ENCODE results near the gene ACP7. TPM values are rescaled to one million over a fixed set of nuclear protein-coding genes. Genes with fewer than 3 reads are reported as not detected.

The ACP7 gene
- total and polyA plus RNA-seq, 9 of the 15 experiments (the other 6 are each of a cell fraction or from before 2014, with no cell fraction given), result not detected

DNA sequence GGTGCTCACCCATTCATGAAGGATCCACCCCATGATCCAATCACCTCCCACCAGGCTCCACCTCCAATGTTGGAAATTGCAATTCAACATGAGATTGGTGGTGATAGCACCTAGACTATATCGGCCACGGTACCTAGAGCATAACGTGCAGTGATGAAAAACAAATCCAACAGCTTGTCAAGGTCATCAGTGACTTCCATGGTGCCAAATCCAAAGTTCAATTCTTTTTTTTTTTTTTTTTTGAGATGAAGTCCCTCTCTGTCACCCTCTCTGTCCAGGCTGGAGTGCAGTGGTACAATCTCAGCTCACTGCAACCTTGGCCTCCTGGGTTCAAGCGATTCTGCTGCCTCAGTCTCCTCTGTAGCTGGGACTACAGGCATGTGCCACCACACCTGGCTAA lies 17.1 kb upstream of the ACP7 start:
- BruUV-seq (replicated peaks), result no TSS peak

More for the DNA sequence above, 17.1 kb upstream of the ACP7 start:
- no peak overlapping the region for H3K4me3 ChIP-seq
- no peak overlapping the region for H2AFZ ChIP-seq (ENCODE audit: low read depth, low read length)
- TF ChIP-seq NFXL1 (CRISPR knock-in tag; IDR thresholded peaks at IDR 0.05) (no peak), ZNF830 (CRISPR knock-in tag; IDR thresholded peaks at IDR 0.05) (no peak), MBD2 (IDR thresholded peaks at IDR 0.05; ENCODE audit: borderline replicate concordance, low read depth) (no peak), PRDM10 (IDR thresholded peaks at IDR 0.05; ENCODE audit: partially characterized antibody) (peak; percentile 48)
- no peaks in the 10 kb centered on the region for H4K20me1 ChIP-seq (replicated peaks; ENCODE audit: control insufficient read depth, insufficient read depth, low read length)
- 3% methylated on average over 4 of the region's 4 CpGs for WGBS (ENCODE audit: insufficient coverage, low coverage, missing lambda C conversion rate)
- POLR2A ChIA-PET, result no interaction called here
- H3K9me3 ChIP-seq (replicated peaks; ENCODE audit: control insufficient read depth, insufficient read depth, low read depth, low read length), result no peaks in the 10 kb centered on the region
- CTCF ChIA-PET (ENCODE audit: low intra/inter-chr PET ratio), result no interaction called here
- FAIRE-seq (no peak), DNase-seq (ENCODE audit: extremely low read depth in 1 of 4, low spot score in 3 of 4) (no peak), ATAC-seq (no peak)
- no peak overlapping the region for H3K27ac ChIP-seq (ENCODE audit: extremely low read depth, low read depth, low read length)
- peaks cover 0 to 21% of the 10 kb centered on the region in 2 experiments; a peak in 4 of 5 replicates for H3K27me3 ChIP-seq (ENCODE audit: control insufficient read depth in 2 of 2, insufficient read depth in 2 of 2, low read length in 2 of 2)
- H3K9me1 ChIP-seq (ENCODE audit: control insufficient read depth, insufficient read depth, low read length), result no peaks in the 10 kb centered on the region
- H3K79me2 ChIP-seq (ENCODE audit: control insufficient read depth, insufficient read depth, low read length), result no peaks in the 10 kb centered on the region
- no peak overlapping the region for H3K9ac ChIP-seq (ENCODE audit: insufficient read depth in 1 of 2, low read depth in 2 of 2, low read length in 2 of 2)
- in situ Hi-C loops (cut with MboI) (no loop called here), intact Hi-C loops (cut with micrococcal nuclease) (no loop called here)
- no peak overlapping the region for H3K4me2 ChIP-seq (ENCODE audit: insufficient read depth, low read length)
- H3K4me1 ChIP-seq (replicated peaks in 1 of 2; ENCODE audit: control insufficient read depth in 2 of 2, insufficient read depth in 2 of 2, low read length in 2 of 2), result no peaks in the 10 kb centered on the region; a peak in 1 of 5 replicates
- no peaks in the 10 kb centered on the region for H3K36me3 ChIP-seq (ENCODE audit: control insufficient read depth, insufficient read depth, low read length)

Measured in K562 (cell line).